Fibroblast of upper back skin (primary cell): Measurements from ENCODE around the gene CYP3A5.
"Not testable (repeated sequence)": the region's sequence is repeated elsewhere in the genome, so short reads cannot be mapped to it uniquely, and the experiment has no call there.

Experiments used
- DNase-seq: peaks from one replicate; pipeline ENCODE4 v3.0.0-alpha.2; 2013

Gene CYP3A5

GRCh38 chr7:99637414-99637813, 42.4 kb downstream of the CYP3A5 start:
- DNase-seq = not testable (repeated sequence)

GRCh38 chr7:99631295-99632109, 48.3 kb downstream of the CYP3A5 start:
- no peak for DNase-seq

DNA sequence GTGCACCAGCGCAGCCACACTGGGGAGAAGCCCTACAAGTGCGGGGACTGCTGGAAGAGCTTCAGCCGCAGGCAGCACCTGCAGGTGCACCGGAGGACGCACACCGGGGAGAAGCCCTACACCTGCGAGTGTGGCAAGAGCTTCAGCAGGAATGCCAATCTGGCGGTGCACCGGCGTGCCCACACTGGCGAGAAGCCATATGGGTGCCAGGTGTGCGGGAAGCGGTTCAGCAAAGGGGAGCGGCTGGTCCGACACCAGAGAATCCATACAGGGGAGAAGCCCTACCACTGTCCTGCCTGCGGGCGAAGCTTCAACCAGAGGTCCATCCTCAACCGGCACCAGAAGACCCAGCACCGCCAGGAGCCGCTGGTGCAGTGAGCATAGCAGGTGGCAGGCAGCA, 50.2 kb downstream of the CYP3A5 start:
- no peak for DNase-seq

- no peak for DNase-seq
Observed at GRCh38 chr7:99628471-99629465, 51.0 kb downstream of the CYP3A5 start.

DNA sequence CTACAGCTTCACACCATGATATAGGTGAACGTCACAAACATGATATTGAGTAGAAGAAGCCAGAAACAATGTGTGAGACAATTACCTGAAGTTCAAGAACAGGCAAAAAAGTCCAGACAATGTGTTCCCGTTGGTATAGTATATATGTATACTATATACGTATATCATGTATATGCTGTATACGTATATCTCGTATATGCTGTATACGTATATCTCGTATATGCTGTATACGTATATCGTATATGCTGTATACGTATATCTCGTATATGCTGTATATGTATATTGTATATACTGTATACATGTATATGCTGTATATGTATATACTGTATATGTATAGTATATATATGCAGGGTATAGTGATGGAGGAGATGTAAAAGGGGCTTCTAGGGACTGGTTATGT, 52.3 kb downstream of the CYP3A5 start:
- DNase-seq = no peak

DNA sequence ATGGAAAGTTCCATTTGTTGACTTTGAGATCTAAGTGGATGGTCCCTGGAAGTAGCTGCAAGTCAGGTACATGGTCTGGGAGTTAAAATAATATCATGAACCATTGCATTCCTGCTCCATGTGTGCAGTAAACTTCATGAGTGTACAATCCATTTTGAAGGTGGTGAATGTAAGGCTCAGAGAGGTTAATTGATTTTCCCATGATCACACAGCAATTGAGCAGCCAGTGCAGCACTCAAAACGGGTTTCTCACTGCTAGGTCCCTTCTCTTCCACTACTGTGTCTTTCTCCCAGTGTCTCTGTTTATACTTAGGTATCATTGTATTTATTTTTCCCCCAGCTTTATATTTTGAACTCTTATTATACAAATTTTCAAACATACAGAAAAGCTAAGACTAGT, 53.1 kb downstream of the CYP3A5 start:
- DNase-seq = no peak

- DNase-seq = no peak
Observed at GRCh38 chr7:99625961-99626360, 53.8 kb downstream of the CYP3A5 start.

DNA sequence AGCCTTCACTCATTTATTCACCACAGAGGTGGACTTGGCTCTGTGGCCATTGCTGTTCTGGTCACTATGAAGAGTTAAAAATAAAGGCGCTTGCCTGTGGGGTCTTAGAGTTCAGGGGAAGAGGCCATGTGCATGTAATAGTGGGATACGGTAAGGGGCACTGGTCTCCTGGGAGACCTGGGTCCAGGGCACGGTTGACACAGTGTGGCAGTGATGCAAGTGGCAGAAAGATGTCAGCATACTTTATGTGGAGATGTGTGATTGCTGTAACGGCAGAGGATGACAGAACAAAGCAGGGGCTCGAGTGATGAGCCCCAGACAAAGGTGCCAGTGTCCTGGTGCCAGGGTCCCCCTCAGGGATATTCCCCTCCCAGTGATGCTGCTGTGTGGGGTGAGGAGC, 54.5 kb downstream of the CYP3A5 start:
- no peak for DNase-seq

GRCh38 chr7:99624484-99624883, 55.3 kb downstream of the CYP3A5 start:
- no peak for DNase-seq

- DNase-seq = no peak
Observed at GRCh38 chr7:99623702-99624447, 55.9 kb downstream of the CYP3A5 start.

DNA sequence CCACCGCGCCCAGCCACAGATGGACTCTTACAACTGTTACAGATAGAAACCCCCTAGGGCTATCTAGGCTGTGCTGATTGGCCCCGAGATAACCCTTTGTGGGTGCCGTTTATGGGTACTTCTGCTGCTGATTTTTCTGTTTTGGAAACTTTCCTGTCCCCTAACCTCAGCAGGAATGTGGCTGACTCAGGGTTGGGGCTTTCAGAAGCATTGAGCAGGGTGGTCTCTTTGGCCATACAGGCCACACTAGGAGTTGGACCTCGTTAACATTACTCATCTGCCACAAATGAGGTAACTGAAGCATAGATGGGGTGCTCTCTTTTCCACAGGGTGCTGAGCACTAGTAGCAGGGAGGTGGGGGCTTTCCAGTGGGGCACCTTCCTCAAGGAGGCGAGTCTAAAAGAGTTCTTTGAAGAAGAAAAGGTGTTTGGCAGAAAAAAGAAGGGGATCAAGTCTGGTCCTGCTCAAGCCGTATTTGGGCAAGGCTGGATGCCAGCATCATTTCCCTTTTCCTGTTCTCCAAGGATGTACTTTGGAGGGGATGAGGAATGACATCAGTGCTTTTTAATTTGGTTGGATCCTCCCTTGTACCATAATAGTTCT, 56.6 kb downstream of the CYP3A5 start:
- DNase-seq = peak; percentile 8

DNA sequence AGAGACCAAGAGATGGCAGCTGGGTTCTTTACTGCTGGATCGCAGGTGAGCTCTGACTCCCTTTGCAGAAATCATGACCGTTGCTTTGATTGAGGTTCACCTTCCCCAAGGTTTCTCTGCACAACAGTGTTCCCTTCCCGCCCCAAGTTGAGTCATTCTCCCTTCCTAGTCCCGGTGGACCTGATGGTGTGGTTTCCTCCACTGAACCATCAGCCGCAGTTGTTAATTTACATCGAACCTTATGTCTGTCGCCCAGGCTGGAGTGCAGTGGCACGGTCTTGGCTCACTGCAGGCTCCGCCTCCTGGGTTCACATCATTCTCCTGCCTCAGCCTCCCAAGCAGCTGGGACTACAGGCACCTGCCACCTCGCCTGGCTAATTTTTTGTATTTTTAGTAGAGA, 57.2 kb downstream of the CYP3A5 start:
- no peak for DNase-seq

- DNase-seq = no peak
Observed at GRCh38 chr7:99621271-99621670, 58.5 kb downstream of the CYP3A5 start.

DNA sequence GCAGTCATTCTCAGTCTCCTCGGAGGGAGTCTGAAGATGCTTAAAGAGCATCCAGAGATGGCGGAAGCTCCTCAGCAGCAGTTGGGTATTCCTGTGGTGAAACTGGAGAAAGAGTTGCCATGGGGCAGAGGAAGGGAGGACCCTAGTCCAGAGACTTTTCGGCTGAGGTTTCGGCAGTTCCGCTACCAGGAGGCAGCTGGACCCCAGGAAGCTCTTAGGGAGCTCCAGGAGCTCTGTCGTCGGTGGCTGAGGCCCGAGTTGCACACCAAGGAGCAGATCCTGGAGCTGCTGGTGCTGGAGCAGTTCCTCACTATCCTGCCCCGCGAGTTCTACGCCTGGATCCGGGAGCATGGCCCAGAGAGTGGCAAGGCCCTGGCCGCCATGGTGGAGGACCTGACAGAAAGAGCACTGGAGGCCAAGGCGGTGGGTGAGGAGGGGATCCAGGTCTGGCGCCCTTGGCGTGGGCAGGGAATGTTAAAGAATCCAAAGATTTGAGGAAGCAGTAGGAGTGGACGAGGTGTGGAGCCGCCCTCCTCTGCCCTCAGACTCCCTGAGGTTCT, 60.1 kb downstream of the CYP3A5 start:
- DNase-seq = no peak

DNA sequence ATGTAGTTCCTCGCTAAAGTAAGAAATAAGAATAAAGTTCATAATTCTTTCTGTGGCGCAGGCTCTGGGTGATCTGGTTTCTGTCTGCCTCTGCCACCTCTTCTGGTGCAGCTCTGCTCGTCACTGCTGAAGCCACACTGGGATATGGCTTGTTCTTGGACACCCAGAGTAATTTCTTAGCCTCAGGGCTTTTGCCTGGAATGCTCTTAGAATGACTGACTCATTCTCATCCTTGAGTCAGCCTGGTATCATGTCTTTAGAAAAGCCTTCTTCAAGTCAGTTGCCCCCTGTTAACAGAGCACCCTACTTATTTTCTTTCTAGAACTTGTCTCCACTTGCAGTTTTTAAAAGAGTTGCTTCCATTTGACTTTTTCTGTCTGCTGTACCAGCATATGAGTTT, 61.1 kb downstream of the CYP3A5 start:
- DNase-seq = peak; percentile 8

DNA sequence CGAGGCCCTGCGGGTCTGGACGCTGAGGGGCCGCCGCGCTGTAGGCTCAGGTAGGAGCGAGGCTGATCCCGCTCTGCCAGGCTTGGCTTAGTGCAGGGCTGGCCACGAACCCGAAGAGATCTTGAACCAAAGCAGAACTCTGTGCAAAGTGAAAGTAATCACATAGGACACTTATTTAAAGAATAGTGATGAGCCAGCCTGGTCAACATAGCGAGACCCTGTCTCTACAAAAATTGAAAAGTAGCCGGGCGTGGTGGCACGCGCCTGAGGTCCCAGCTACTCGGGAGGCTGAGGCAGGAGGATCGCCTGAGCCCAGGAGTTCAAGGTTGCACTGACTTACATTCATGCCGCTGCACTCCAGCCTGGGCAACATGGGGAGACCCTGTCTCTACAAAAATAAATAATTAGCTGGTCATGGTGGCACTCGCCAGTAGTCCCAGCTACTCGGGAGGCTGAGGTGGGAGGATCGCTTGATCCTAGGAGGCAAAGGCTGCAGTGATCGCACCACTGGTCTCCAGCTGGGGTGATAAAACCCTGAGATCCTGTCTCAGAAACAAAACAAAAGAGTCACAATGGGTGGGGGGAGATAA, 62.5 kb downstream of the CYP3A5 start:
- DNase-seq = no peak

DNA sequence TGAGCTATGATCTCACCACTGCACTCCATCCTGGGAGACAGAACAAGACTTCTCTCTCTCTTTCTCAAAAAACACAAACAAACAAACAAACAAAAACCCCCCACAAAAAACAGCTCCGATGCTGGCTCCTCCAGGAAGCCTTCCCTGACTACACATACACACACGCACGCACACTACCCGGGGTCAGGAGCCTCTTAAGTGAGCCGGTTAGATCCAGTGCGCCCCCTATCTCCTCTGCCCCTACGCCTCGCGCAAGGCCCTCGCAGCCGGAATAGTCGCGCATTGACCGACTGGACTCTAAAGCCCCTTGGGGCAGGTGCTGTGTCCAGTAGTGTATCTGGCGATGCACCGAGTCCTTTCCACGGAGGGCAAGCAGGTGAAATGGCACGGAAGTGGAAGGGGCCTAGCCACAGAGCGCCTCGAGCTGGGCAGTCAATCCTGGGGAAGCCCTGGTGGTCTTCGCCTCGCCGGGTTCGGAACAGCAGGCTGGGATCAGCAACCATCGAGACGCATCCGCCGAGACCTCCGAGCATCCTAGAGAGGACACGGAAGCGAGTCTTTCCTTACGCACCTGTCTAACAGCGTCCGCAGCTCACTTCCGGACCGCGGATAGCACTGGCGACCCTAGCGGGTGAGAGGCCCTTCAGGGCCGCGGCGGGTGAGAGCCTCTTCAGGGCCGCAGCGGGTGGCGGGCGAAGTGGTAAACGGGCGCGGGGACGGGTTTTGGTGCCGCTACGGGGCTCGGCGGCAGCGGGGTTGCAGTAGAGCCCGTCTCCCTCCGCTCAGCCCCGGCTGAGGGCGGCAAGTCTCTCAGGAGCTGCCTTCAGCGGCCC, 63.2 kb downstream of the CYP3A5 start, which contains the start of gene ZSCAN25:
ZSCAN25 (plus strand) TSS at position 588 of the 833 bp plus-strand sequence. CDS start 2,661 bp downstream, outside the sequence.
- DNase-seq = peak; percentile 91

DNA sequence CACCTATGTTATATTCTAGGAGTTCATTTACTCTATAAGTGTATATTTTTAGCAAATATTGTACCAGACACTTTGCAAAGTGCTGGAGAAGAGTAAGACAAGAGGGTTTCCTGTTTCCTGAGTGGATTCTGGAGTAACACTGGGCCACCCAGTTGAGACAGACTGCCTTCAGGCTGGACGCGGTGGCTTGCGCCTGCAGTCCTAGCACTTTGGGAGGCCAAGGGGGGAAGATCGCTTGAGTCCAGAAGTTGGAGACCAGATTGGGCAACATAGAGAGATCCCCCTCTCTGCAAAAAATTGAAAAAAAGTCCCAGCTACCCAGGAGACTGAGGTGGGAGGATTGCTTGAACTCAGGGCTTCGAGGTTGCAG, 63.8 kb downstream of the CYP3A5 start:
- DNase-seq = no peak

DNA sequence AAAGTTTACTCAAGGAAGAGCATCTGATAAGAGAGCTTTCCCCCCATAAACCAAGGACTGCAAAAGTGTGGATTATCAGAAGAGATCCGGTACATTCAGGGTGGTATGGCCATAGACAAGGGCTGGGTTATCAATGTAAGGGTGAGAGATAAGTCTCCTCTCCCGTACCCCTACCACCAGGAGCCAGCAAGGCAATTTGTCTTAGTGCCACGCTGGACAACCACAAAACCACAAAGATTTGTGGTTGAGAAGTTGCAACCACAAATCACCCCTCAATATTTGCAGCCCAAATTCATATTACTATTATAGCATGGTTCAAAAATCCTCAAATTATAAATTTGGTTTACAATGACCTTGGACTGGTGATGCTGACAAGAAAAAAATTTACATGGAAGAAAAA, 65.3 kb downstream of the CYP3A5 start:
- no peak for DNase-seq

DNA sequence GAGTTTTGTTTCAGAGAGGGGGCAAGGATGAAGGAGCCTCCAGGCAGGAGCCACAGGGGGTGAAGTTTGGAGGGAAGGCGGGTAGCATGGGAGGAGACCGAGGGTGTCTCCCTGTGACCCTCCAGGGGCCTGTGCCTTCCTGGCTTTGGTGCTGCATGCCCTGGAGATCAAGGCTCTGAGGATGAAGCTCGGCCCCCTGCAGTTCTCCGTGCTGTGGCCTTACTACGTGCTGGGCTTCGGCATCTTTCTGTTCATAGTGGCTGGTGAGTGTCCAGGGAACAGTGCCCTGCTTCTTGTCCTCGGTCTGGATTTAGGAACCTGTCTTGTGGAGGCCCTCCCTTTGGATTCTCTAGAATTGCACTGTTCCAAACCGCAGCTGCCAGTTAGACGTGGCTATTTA, 72.2 kb downstream of the CYP3A5 start:
- DNase-seq = no peak

GRCh38 chr7:99606531-99606930, 73.3 kb downstream of the CYP3A5 start:
- DNase-seq = no peak
